PC-3 (cell line): ENCODE measurements around the gene GGT5.
"Not testable (repeated sequence)": the region's sequence is repeated elsewhere in the genome, so short reads cannot be mapped to it uniquely, and the experiment has no call there.

Experiments used
- CTCF ChIP-seq: fragments of 300-600 bp; sonication (generic); conservative IDR thresholded peaks from 2 replicates; pipeline ENCODE4 v1.5.1; 2017; ENCODE audit warnings: antibody characterized with exemption, low read depth, mild to moderate bottlenecking, low read length
- EZH2 ChIP-seq: fragments of 300-600 bp; sonication (generic); IDR thresholded peaks from one replicate; pipeline ENCODE4 v1.6.1; 2017; ENCODE audit warnings: antibody characterized with exemption, mild to moderate bottlenecking, low read length; ENCODE audit not compliant: unreplicated experiment

GRCh38 chr22:24287801-24288200, 42.9 kb upstream of the GGT5 start:
- not testable (repeated sequence) for TF ChIP-seq CTCF, EZH2
